Measurements from ENCODE around the gene KIAA1549. TPM values are rescaled to one million over a fixed set of nuclear protein-coding genes. Genes with fewer than 3 reads are reported as not detected.
"Not testable (repeated sequence)": the region's sequence is repeated elsewhere in the genome, so short reads cannot be mapped to it uniquely, and the experiment has no call there.

KIAA1549 gene
- 1 to 10 TPM; 1.6 to 2.4 (median 1.7) TPM for total RNA-seq

GRCh38 chr7:138981332-138982203 is at the start of gene KIAA1549:
Gene KIAA1549 (minus strand): TSS chr7:138981389. CDS start chr7:138981269, 120 bp downstream.
- H3K9me3 ChIP-seq: no peaks in the 10 kb centered on the region
- H3K4me3 ChIP-seq: peak within 1 kb of the TSS; percentile 36 to 78 (median 56)
- H3K36me3 ChIP-seq: no peaks in the 10 kb centered on the region
- H3K4me1 ChIP-seq: peaks cover 0 to 20% (median 5%) of the 10 kb centered on the region in 4 donors
- H3K27ac ChIP-seq: peak within 1 kb of the TSS in 1 of 4 donors; percentile 74
- no peaks in the 10 kb centered on the region for H3K27me3 ChIP-seq
- whole genome bisulfite sequencing, 2 donors: 5 to 12% methylated on average over 11 to 23 of the region's 105 CpGs
- TF ChIP-seq CTCF (IDR thresholded peaks at IDR 0.05) (peak in 4 of 5 experiments; percentile 22 to 65 (median 52)), POLR2A (IDR thresholded peaks at IDR 0.05) (no peak)
- DNase-seq (ENCODE audit: low spot score in 2 of 2): no peak

DNA sequence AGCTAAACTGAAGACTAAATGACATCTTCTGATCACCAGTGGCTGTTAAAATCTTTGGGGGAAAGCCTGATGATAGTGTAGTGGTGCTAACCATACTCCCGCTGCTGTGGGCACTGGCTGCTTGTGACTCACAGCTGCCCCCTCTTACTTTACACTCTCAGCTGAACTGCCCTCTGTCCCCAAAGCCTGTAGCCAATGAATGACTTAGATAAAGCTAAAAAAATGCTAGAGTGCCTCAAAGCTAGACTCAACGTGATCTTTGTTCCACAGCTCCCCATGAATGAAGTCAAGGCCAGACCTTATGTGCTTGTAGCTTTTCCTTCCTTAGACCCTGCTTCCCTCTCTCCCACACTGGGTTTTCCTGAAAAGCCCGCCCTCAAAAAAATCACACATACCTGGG is 48.2 kb upstream of the KIAA1549 start:
- peaks cover 0 to 2% (median under 1%) of the 10 kb centered on the region in 4 donors for H3K4me1 ChIP-seq
- H3K9me3 ChIP-seq: no peaks in the 10 kb centered on the region
- TF ChIP-seq CTCF (IDR thresholded peaks at IDR 0.05) (no peak), EP300 (IDR thresholded peaks at IDR 0.05) (no peak), POLR2A (IDR thresholded peaks at IDR 0.05) (no peak)
- H3K4me3 ChIP-seq: no peak overlapping the region
- H3K27me3 ChIP-seq: no peaks in the 10 kb centered on the region
- WGBS, 2 donors: 56 to 70% methylated on average over 3 of the region's 3 CpGs
- peaks cover 0 to 82% (median 0%) of the 10 kb centered on the region in 3 donors for H3K36me3 ChIP-seq
- H3K27ac ChIP-seq: no peak overlapping the region
- no peak for DNase-seq (ENCODE audit: low spot score in 2 of 2)

DNA sequence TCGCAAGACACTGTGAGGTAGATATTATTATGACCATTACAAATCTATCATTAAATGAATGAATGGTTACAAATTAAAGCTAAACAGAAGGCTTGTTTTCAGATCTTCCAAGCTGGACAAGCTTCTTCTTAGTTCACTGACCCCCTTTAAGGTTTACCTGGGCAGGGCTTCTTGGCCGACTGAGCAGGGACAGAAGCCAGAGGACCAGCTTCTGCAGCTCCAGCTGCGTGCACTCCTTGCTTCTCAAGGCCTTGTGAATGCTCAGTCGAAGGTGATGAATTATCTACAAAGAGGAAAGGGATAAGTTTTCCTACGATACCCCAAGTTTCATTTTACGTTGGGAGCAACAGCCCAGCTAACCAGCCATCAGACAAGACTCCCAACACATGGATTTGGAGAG is 45.4 kb upstream of the KIAA1549 start:
- TF ChIP-seq CTCF (IDR thresholded peaks at IDR 0.05) (no peak), POLR2A (IDR thresholded peaks at IDR 0.05) (no peak)
- peaks cover 0 to 8% (median 0%) of the 10 kb centered on the region in 4 donors for H3K4me1 ChIP-seq
- H3K36me3 ChIP-seq: peaks cover 0 to 68% (median 0%) of the 10 kb centered on the region in 3 donors
- no peaks in the 10 kb centered on the region for H3K27me3 ChIP-seq
- 89 to 96% methylated on average over 6 of the region's 6 CpGs for WGBS, 2 donors
- no peak for DNase-seq (ENCODE audit: low spot score in 2 of 2)
- H3K4me3 ChIP-seq: no peak overlapping the region
- no peaks in the 10 kb centered on the region for H3K9me3 ChIP-seq
- H3K27ac ChIP-seq: no peak overlapping the region

- WGBS, 2 donors: 85 to 88% methylated on average over 5 of the region's 5 CpGs
- DNase-seq (ENCODE audit: low spot score in 2 of 2); H3K4me1 ChIP-seq; H3K9me3 ChIP-seq; H3K27ac ChIP-seq; H3K4me3 ChIP-seq; H3K27me3 ChIP-seq: not testable (repeated sequence)
- H3K36me3 ChIP-seq: peaks cover 0 to 61% (median 0%) of the 10 kb centered on the region in 3 donors
Measured at GRCh38 chr7:139025861-139026260, 44.7 kb upstream of the KIAA1549 start.

GRCh38 chr7:139023076-139023475 is 41.9 kb upstream of the KIAA1549 start:
- peaks cover 0 to 8% (median 0%) of the 10 kb centered on the region in 4 donors for H3K4me1 ChIP-seq
- H3K9me3 ChIP-seq: no peaks in the 10 kb centered on the region
- no peaks in the 10 kb centered on the region for H3K27me3 ChIP-seq
- H3K36me3 ChIP-seq: peaks cover 0 to 33% (median 0%) of the 10 kb centered on the region in 3 donors
- DNase-seq (ENCODE audit: low spot score in 2 of 2): no peak
- TF ChIP-seq POLR2A (IDR thresholded peaks at IDR 0.05): no peak
- TF ChIP-seq EP300 (IDR thresholded peaks at IDR 0.05): no peak
- no peak for TF ChIP-seq CTCF (IDR thresholded peaks at IDR 0.05)
- H3K27ac ChIP-seq: peak overlapping the region in 2 of 4 donors; percentile 18 to 68
- WGBS, 2 donors: 33 to 47% methylated on average over 5 of the region's 5 CpGs
- H3K4me3 ChIP-seq: no peak overlapping the region

Data from tibial nerve (tissue), 4 donors.